GOT3 (cell line): ENCODE measurements around the gene GHDC.
"Not testable (repeated sequence)": the region's sequence is repeated elsewhere in the genome, so short reads cannot be mapped to it uniquely, and the experiment has no call there.

ENCODE experiments used
- DNase-seq: peaks from one replicate; lab custom pipeline; 2025; ENCODE audit warnings: mixed read lengths; lab: John Stamatoyannopoulos, UW

The GHDC gene, protein sequence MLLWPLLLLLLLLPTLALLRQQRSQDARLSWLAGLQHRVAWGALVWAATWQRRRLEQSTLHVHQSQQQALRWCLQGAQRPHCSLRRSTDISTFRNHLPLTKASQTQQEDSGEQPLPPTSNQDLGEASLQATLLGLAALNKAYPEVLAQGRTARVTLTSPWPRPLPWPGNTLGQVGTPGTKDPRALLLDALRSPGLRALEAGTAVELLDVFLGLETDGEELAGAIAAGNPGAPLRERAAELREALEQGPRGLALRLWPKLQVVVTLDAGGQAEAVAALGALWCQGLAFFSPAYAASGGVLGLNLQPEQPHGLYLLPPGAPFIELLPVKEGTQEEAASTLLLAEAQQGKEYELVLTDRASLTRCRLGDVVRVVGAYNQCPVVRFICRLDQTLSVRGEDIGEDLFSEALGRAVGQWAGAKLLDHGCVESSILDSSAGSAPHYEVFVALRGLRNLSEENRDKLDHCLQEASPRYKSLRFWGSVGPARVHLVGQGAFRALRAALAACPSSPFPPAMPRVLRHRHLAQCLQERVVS

DNA sequence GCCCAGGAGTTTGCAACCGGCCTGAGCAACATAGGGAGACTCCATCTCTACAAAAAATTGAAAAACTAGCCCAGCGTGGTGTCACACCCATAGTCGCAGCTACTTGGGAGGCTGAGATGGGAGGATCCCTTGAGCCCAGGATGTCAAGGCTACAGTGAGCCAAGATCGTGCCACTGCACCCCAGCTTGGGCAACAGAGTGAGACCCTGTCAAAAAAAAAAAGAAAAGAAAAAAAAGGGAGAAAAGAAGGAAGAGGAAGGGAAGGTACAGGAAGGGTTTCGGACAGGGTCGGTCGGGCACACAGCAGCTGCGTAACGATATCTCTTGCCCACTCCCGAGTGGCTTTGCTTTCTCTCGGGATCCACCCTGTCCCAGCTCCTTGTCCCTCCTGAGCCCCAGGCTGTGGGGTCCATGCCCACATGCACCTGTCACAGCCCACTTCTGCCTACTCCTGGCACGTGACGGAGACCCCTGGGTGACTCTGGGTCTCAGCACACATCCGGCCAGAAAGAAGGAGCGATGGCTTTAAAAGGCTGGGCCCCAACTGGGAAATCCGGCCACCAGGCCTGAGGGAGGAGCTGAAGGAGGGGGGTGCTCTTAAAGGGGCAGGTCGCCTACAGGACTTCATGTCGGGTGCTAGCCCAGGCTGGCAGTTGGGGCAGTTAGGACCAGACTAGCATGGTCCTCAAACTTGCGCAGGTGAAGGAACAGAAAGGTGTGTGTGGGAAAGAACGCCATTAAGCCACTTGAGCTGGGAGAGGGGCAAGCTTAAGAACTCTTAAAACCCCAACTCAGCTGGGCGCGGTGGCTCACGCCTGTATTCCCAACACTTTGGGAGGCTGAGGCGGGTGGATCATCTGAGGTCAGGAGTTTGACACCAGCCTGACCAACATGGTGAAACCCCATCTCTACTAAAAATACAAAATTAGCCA lies at the start of gene GHDC:
TSS of gene GHDC (minus strand) at position 526 of the 931 bp plus-strand sequence. CDS start 913 bp downstream, outside the sequence.
- peak; percentile 36 for DNase-seq

DNA sequence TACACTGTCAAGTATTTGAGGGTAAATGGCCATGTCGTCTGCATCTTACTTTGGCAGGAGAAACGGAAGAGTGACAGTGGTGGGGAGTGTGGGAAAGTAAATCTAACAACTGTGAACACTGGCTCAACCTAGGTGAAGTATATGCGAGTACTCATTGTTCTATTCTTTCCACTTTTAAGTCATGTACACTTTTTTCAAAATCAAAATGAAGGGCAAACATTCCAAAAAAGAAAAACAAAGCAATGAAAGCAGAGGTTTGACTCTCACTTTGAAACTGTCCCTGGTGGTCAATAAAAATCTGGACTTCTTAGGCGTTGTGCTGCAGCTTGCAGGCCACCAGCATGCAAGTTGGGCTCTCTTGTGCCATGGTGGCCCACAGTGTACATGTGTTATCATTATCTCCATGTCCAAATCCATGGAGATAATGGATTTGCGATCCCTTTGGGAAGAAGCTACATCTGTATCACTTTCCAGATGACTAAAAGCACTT lies 49.2 kb upstream of the GHDC start:
- no peak for DNase-seq

DNA sequence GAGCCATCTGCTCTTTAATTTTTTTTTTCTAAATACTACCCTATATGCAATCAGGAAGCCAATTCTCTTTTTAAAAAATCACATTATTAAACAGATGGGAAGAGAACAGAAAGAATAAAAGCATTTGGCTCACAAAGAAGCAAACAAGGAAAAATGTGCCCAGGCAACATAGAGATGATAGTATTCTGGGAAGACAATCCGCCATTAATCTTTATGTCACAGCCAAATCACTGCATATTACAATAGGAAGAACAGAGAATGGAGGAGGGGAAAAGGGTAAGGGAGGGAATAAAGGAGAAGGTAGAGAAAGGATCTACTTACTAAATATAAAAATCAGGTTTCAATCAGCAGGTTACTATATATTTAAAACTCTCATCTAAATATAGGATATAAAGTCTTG lies 47.6 kb upstream of the GHDC start:
- no peak for DNase-seq

DNA sequence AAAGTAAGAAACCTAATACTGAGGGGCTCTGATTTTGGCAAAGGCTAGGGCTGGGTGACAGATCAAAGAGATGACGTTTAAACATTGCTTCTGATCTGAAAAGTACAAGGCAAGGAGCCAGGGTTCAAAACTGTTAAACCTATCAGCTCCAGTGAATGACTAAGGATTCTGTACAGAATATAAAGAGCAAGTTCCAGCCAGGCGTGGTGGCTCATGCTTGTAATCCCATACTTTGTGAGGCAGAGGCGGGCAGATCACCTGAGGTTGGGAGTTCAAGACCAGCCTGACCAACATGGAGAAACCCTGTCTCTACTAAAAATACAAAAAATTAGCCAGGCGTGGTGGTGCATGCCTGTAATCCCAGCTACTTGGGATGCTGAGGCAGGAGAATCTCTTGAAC lies 46.6 kb upstream of the GHDC start:
- not testable (repeated sequence) for DNase-seq

DNA sequence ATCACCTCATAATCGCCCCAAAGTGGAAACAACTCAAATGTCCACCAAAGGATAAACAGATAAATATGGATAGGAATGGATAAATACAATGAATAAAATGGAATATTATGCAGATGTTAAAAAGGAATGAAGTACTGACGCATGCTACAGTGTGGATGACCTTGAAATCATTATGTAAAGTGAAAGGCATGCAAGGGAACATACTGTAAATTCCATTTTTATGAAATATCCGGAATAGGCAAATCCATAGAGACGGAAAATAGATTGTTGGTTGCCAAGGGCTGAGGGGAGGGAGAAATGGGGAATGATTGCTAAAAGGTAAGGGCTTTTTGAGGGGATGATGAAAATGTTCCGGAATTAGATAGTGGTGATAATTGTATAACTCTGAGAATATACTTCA lies 45.9 kb upstream of the GHDC start:
- DNase-seq = no peak

DNA sequence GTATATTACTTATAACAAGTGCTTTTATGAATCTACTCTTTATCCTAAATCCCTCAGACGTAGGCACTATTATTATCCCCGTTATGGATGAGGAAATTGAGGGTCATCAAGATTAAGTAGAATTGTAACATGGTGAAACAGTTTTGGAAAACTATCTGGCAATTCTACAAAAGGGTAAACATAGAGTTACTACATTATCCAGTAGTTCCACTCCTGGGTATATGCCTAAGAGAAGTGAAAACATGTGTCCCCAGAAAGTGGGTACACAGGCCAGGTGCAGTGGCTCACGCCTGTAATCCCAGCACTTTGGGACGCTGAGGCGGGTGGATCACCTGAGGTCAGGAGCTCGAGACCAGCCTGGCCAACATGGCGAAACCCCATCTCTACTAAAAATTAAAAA lies 45.3 kb upstream of the GHDC start:
- not testable (repeated sequence) for DNase-seq

DNA sequence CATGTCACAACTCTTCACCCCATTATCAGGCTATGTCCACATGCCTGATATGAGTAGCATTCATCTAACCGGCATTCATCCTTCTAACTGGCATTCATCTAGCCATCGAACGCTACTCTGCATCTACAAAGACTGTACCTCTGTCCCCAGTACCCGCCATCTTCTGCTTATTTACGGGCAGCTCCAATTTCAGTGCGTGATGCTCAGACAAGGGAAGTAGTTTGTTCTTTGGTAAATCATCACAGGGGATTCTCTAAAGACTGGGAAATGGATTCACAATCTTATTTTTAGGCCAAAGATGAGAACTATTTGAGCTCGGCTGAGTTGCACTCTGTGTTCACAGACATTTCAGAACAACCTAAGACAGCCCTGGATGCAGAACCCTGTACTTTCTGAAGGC lies 42.5 kb upstream of the GHDC start:
- DNase-seq = no peak

DNA sequence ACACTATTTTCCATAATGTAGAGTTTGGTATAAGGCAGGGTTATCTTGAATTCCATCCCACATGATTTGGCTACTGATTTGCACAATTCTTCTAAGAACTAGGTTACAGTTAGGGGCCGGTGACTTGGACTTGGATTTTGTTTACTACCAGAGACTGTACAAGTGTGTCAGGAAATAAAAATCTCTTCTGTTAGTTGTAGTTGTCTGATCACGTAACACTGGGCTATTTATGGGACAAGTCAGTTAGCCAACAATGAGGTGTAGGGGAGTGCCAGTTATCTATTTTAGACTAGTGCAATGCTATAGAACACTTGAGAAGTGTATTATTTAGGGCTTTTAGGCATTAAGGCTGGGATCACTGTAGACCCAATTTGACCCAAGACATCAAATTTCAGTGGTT lies 39.7 kb upstream of the GHDC start:
- DNase-seq = no peak

DNA sequence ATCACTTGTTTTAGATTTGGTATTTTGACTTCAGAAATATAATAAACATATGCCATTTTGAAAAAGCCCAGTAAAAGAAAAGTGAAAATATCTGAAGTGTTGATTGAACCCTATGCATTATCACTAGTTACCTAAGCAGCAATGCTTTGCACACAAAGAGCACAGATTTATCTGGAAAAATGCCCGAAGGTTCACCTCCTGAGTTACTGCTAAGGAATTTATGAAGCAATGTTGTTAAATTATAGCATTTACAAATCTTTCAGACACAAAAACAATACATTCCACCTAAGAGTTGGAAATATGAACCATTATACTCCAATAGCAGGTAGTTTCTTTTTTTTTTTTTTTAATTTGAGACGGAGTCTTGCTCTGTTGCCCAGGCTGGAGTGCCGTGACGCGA lies 38.9 kb upstream of the GHDC start:
- DNase-seq = no peak

DNA sequence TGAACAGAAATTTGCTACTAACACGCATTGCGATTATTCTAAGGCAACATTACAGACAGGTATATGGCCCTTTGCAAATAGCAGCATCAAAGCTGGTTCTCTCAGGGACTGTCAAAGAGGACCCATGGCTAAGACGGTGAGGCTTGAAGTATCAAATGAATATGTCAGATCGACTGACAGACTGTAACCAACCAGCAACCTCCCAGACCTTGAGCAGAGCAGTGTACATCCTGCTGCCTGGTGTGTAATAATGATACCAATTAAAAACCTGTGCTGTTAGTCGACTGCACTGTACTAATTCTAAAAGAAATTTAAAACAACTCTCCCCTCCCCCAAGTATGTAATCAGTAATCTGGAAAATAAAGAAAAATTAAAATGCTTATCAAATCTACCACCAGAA lies 35.9 kb upstream of the GHDC start:
- no peak for DNase-seq

DNA sequence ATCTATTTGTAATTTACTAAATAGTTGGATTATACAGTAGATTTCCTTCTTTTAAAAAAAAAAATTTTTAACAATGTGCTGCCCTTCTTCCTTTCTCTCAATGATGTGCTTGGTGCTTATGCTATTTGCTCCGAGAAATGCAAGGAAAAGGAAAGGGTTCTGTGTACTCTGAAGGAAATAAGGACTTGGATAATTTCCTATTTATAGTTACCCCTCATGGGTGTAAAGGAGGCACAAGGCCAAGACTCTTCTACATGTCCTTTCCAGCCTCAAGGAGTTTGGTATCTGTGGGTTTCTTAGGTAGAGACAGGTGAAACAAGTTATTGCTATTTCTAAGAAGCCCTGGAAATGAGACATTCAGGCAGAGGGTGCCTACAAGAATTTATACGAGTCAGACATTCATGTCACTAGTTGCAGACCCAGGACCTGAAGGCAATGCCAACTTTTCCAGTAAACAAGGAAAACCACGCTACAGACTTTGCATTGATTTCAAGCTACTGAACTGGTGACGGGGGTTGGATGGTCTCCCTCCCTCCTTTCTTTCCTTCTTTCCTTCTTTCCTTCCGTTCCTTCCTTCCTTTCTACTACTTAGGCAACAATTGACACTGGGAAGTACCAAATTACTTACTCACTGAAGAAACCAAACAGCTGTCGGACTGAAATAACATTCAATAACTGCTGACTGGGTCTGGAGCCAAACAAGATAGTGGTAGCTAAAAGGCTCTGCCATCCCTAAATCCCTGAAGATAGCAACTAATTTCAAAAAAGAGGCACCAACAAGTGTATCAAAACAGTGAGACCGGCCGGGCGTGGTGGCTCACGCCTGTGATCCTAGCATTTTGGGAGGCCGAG lies 33.8 kb upstream of the GHDC start:
- no peak for DNase-seq

DNA sequence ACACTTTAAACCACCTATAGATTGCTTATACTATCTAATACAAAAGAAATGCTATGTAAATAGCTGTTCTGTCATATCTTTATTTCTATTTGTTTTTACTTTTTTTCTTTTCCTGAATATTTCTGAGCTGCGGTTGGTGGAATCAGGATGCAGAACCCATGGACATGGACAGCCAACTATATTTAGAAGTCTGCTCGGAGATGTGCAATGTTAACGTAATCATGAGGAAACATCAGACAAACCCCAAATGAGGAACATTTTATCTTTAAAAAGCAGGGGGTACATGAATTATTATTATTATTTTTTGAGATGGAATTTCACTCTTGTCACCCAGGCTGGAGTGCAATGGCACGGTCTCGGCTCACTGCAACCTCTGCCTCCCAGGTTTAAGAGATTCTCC lies 31.4 kb upstream of the GHDC start:
- DNase-seq = no peak

DNA sequence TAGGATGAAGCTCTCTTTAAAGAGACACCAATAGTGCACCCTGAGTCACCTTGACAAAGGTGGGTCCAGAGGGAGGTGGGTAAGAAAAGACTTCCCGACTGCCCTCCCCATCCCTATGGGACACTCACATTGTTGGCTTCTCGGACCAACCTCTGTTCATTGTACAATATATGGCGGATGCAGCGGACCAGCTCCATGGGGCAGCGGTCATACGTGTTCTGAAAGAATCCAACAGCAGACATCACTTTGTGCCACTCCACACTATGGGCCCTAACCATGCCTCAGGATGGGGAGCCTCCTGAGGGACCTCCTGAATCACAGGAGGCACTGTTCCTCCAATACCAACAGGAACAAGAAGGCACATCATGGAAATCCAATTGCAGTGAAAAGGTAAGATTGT lies 30.4 kb upstream of the GHDC start:
- DNase-seq = no peak

DNA sequence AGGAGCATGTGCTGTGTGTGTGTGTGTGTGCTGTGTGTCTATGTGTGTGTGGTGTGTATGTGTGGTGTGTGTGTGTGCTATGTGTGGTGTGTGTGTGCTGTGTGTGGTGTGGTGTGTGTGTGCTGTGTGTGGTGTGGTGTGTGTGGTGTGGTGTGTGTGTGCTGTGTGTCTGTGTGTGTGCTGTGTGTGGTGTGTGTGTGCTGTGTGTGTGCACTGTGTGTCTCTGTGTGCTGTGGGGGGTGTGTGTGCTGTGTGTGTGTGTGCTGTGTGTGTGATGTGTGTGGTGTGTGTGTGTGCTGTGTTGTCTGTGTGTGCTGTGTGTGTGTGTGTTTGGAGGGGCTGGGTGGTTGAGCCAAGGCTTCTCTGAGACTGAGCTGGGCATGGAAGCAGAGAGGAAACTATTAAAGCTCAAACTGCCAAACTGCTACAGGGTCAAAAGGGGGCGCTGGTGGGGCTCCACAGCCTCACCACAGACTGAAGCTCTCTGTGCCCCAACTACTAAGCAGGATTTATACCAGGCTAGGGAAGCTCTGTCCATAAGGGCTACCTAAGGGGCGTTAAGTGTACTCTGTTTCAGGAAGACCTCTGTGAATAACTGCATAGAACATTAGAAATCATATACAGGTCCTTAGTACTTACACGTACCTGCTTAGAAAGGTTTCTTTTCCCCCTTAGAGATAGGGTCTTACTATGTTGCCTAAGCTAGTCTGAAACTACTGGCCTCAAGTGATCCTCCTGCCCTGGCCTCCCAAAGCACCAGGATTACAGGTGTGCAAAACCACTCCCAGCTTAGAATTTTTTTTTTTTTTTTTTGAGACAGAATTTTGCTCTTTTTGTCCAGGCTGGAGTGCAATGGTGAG lies 27.8 kb upstream of the GHDC start:
- no peak for DNase-seq

DNA sequence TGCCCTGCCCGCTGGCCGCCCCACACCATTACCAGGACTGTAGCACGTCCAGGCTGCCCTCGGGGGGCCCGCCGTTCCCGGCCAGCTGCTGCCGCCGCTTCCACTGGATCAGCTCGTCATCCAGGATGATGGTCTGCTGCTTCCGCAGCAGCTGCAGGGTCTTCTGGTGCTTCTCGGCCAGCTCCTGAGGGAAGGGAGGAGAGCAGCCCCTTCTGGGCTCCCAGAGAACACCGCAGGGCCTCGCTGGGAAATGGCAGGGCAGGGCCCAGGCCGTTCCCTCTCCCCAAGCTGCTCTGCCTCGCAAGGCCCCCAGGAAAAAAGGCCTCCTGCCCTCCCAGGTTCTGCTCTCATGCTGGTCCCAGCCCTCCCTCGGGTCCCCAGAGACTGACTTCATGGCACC lies 25.0 kb upstream of the GHDC start:
- not testable (repeated sequence) for DNase-seq

DNA sequence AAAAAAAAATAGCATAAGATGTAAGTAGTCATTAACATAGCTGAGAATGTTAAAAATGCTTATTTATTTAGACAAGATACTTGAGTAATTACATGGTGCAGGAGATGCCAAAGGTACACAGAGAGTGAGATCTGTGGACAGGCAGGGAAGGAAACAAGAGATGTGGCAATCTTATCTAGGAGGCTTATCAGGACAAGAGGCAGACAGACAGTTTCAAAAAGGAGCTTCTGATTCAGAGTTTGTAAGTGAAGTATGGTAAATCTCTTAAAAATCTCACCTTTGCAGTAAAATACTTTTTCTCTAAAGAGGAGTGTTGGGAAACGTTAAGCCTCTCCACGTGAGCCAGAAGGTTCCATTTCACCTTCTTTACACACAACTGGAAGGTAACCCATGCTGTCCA lies 19.9 kb upstream of the GHDC start:
- DNase-seq = no peak

DNA sequence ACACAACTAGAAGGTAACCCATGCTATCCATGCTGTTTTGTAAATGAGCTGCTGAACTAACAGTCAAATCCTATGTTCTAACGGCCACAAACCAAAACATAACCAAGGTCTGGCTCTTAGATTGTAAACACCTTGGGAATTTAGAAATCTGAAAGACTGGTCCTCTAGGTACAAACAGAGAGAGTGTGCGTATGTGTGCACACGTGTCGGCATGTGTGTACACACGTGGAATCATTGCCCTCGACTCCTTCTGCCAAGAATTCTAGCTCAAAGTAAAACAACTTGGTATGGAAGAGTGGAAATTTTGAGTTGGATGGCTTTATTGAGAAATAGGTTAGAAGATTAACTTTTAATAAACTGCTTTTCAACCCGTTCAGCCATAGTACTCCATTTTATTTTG lies 18.1 kb upstream of the GHDC start:
- no peak for DNase-seq

DNA sequence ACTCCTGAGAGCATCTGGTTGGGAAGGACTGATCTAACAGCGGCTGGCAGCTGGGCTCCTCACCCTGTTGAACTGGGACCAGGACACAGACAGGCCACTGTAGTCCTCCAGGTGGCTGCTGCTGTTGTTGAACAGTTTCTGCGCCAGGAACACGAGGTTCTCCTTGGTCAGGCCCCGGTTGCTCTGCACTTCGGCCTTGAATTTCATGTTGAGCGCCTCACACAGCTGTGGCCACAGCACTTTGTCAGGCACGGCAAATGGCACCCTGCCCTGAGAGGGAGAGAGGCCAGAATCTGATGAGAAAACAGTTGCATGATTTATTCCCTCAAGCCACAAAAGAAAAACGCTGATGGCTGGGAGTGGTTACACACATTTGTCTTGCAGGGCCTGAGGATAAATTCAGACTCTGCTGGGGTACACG lies 17.6 kb upstream of the GHDC start:
- DNase-seq = not testable (repeated sequence)

DNA sequence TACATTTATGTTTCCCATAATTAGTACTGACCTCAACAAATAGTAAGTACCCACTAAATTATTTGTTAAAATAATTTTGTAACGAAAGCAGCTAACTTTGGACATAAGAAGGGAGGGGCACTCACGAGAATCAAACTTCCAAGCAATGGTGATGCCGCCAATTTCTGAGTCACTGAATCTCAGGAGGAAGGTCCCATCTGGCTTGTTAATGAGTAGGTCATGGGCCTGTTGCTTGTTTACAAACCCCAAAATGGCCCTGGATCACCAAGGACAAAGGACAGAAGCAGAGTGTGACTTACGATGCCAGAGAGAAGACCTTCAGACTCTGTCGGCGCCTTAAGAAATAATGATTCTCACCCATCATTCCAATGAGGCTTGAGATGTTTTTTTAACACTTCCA lies 15.8 kb upstream of the GHDC start:
- no peak for DNase-seq

DNA sequence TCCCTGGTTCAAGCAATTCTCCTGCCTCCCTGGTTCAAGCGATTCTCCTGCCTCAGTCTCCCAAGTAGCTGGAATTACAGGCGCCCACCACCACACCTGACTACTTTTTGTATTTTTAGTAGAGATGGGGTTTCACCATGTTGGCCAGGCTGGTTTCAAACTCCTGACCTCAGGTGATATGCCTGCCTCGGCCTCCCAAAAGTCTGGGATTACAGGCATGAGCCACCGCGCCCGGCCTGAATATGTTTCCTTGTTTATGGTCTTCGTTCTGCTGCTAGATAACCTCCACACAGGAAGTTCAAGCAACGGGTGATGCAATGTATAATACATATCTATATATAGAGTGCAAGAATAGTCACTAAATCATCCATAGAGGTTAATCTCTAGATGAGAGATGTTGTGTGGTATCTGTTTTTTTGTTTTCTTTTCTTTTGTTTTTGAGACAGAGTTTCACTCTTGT lies 11.9 kb upstream of the GHDC start:
- DNase-seq = not testable (repeated sequence)

DNA sequence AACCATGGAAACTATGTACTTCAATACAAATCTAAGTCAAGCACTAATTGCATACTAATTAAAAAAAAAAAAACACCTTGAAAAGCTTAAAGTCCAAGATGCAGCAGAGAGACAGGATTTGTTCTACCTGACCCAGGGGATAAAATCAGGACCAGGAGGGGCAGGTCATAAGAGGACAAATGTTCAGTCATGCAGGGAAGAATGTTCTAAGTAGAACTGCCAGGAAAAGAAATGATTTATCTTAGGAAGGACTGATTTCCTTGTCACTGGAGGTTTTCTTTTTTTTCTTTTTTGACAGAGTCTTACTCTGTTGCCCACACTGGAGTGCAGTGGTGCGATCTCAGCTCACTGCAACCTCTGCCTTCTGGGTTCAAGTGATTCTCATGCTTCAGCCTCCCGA lies 9.1 kb upstream of the GHDC start:
- DNase-seq = no peak
